ENCODE data around the gene NTN4. TPM values are rescaled to one million over a fixed set of nuclear protein-coding genes. Genes with fewer than 3 reads are reported as not detected.

The NTN4 gene
- total RNA-seq, 1 donor from 2014 or later, result 0.59 TPM

GRCh38 chr12:95673576-95673975, 117.0 kb downstream of the NTN4 start:
- Mint-ChIP-seq H3K27me3 (ENCODE audit: unreplicated experiment) (no peaks in the 10 kb centered on the region), H3K36me3 (ENCODE audit: unreplicated experiment) (no peaks in the 10 kb centered on the region), H3K4me3 (ENCODE audit: unreplicated experiment) (no peak overlapping the region), H3K4me1 (ENCODE audit: low read depth, unreplicated experiment) (peaks cover 18% of the 10 kb centered on the region), H3K27ac (ENCODE audit: unreplicated experiment) (no peak overlapping the region), H3K9me3 (ENCODE audit: unreplicated experiment) (peaks cover 5% of the 10 kb centered on the region)
- TF ChIP-seq CTCF (IDR thresholded peaks at IDR 0.05; ENCODE audit: partially characterized antibody, unreplicated experiment), result no peak
- DNase-seq, result no peak

- no peak overlapping the region for H3K4me3 Mint-ChIP-seq (ENCODE audit: unreplicated experiment)
- peaks cover 18% of the 10 kb centered on the region for H3K4me1 Mint-ChIP-seq (ENCODE audit: low read depth, unreplicated experiment)
- no peaks in the 10 kb centered on the region for H3K36me3 Mint-ChIP-seq (ENCODE audit: unreplicated experiment)
- no peak overlapping the region for H3K27ac Mint-ChIP-seq (ENCODE audit: unreplicated experiment)
- H3K9me3 Mint-ChIP-seq (ENCODE audit: unreplicated experiment), result peaks cover 5% of the 10 kb centered on the region
- H3K27me3 Mint-ChIP-seq (ENCODE audit: unreplicated experiment), result no peaks in the 10 kb centered on the region
- TF ChIP-seq CTCF (IDR thresholded peaks at IDR 0.05; ENCODE audit: partially characterized antibody, unreplicated experiment), result no peak
- no peak for DNase-seq
Observed at GRCh38 chr12:95672166-95672565, 118.4 kb downstream of the NTN4 start.

- TF ChIP-seq CTCF (IDR thresholded peaks at IDR 0.05; ENCODE audit: partially characterized antibody, unreplicated experiment), result no peak
- Mint-ChIP-seq H3K4me1 (ENCODE audit: low read depth, unreplicated experiment) (peaks cover 18% of the 10 kb centered on the region), H3K27ac (ENCODE audit: unreplicated experiment) (no peak overlapping the region), H3K36me3 (ENCODE audit: unreplicated experiment) (no peaks in the 10 kb centered on the region), H3K27me3 (ENCODE audit: unreplicated experiment) (no peaks in the 10 kb centered on the region), H3K9me3 (ENCODE audit: unreplicated experiment) (peaks cover 5% of the 10 kb centered on the region), H3K4me3 (ENCODE audit: unreplicated experiment) (no peak overlapping the region)
- no peak for DNase-seq
Observed at GRCh38 chr12:95671265-95671664, 119.3 kb downstream of the NTN4 start.

GRCh38 chr12:95663525-95663924, 127.0 kb downstream of the NTN4 start:
- H3K36me3 Mint-ChIP-seq (ENCODE audit: unreplicated experiment), result no peaks in the 10 kb centered on the region
- H3K4me3 Mint-ChIP-seq (ENCODE audit: unreplicated experiment), result no peak overlapping the region
- DNase-seq, result no peak
- no peak for TF ChIP-seq CTCF (IDR thresholded peaks at IDR 0.05; ENCODE audit: partially characterized antibody, unreplicated experiment)
- H3K9me3 Mint-ChIP-seq (ENCODE audit: unreplicated experiment), result no peaks in the 10 kb centered on the region
- H3K27ac Mint-ChIP-seq (ENCODE audit: unreplicated experiment), result no peak overlapping the region
- no peaks in the 10 kb centered on the region for H3K4me1 Mint-ChIP-seq (ENCODE audit: low read depth, unreplicated experiment)
- H3K27me3 Mint-ChIP-seq (ENCODE audit: unreplicated experiment), result no peaks in the 10 kb centered on the region

- Mint-ChIP-seq H3K36me3 (ENCODE audit: unreplicated experiment) (no peaks in the 10 kb centered on the region), H3K27me3 (ENCODE audit: unreplicated experiment) (no peaks in the 10 kb centered on the region), H3K9me3 (ENCODE audit: unreplicated experiment) (no peaks in the 10 kb centered on the region), H3K27ac (ENCODE audit: unreplicated experiment) (no peak overlapping the region), H3K4me3 (ENCODE audit: unreplicated experiment) (no peak overlapping the region), H3K4me1 (ENCODE audit: low read depth, unreplicated experiment) (no peaks in the 10 kb centered on the region)
- DNase-seq, result no peak
- TF ChIP-seq CTCF (IDR thresholded peaks at IDR 0.05; ENCODE audit: partially characterized antibody, unreplicated experiment), result no peak
Observed at GRCh38 chr12:95661360-95661759, 129.2 kb downstream of the NTN4 start.

Measured in glutamatergic neuron (in vitro differentiated cells).